ENCODE data around the gene BATF.

The BATF gene

GRCh38 chr14:75493592-75494087 is 28.6 kb upstream of the BATF start:
- DNase-seq (ENCODE audit: low read depth) = no peak
- H3K4me3 ChIP-seq (ENCODE audit: low read depth, low read length) = no peak overlapping the region

GRCh38 chr14:75494896-75495295 is 27.4 kb upstream of the BATF start:
- no peak for TF ChIP-seq CTCF (IDR thresholded peaks at IDR 0.05; ENCODE audit: control insufficient read depth, extremely low read depth, insufficient read depth)
- DNase-seq (ENCODE audit: low read depth) = no peak
- no peak overlapping the region for H3K4me3 ChIP-seq (ENCODE audit: low read depth, low read length)

More at GRCh38 chr14:75493592-75494087, 28.6 kb upstream of the BATF start:
- TF ChIP-seq CTCF (IDR thresholded peaks at IDR 0.05; ENCODE audit: control insufficient read depth, extremely low read depth, insufficient read depth) = no peak

- TF ChIP-seq CTCF (IDR thresholded peaks at IDR 0.05; ENCODE audit: control insufficient read depth, extremely low read depth, insufficient read depth) = no peak
- no peak overlapping the region for H3K4me3 ChIP-seq (ENCODE audit: low read depth, low read length)
- DNase-seq (ENCODE audit: low read depth) = no peak
These were observed 26.9 kb upstream of the BATF start for GRCh38 chr14:75495399-75495798.

- no peak for DNase-seq (ENCODE audit: low read depth)
- TF ChIP-seq CTCF (IDR thresholded peaks at IDR 0.05; ENCODE audit: control insufficient read depth, extremely low read depth, insufficient read depth) = no peak
- no peak overlapping the region for H3K4me3 ChIP-seq (ENCODE audit: low read depth, low read length)
These were observed 26.4 kb upstream of the BATF start for GRCh38 chr14:75495882-75496281.

- no peak overlapping the region for H3K4me3 ChIP-seq (ENCODE audit: low read depth, low read length)
- no peak for DNase-seq (ENCODE audit: low read depth)
- no peak for TF ChIP-seq CTCF (IDR thresholded peaks at IDR 0.05; ENCODE audit: control insufficient read depth, extremely low read depth, insufficient read depth)
These were observed 25.5 kb upstream of the BATF start for GRCh38 chr14:75496755-75497154.

GRCh38 chr14:75497191-75497590 is 25.1 kb upstream of the BATF start:
- no peak overlapping the region for H3K4me3 ChIP-seq (ENCODE audit: low read depth, low read length)
- no peak for TF ChIP-seq CTCF (IDR thresholded peaks at IDR 0.05; ENCODE audit: control insufficient read depth, extremely low read depth, insufficient read depth)
- no peak for DNase-seq (ENCODE audit: low read depth)

- DNase-seq (ENCODE audit: low read depth) = no peak
- TF ChIP-seq CTCF (IDR thresholded peaks at IDR 0.05; ENCODE audit: control insufficient read depth, extremely low read depth, insufficient read depth) = no peak
- no peak overlapping the region for H3K4me3 ChIP-seq (ENCODE audit: low read depth, low read length)
These were observed 24.6 kb upstream of the BATF start for GRCh38 chr14:75497701-75498100.

All from LNCaP clone FGC (cell line).